ENCODE data around the gene ANKRD66.

DNA sequence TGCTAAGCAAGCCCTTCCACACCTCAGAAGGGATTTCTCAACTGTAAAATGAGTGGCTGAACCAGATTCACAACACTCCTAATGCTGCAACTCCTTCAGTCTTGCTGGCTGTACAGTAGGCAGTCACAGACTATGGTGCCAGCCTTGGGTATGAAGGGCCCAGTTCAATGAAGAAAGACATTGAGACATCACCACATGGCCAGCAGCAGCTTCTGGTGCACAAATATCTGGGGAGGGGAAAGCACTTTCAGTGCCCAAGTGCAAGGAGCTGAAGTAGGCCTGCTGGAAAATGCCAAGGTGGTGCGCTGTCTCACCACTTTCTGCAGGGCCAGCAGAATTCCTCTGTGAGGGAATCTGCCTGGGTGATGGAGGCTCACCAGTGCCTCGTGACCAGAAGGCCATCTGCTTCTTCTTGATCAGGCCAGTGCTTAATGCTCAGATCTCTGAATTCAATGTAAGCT, 13.4 kb upstream of the ANKRD66 start:
- TF ChIP-seq CTCF (IDR thresholded peaks at IDR 0.05) (no peak), POLR2AphosphoS5 (IDR thresholded peaks at IDR 0.05) (no peak)

All from sigmoid colon (tissue), 4 donors.